CD4-positive, alpha-beta T cell treated with Interleukin-1 beta for 1 hour (primary cell): ENCODE results near the gene ME1.

ENCODE experiments used
- DNase-seq, 2 donors: peaks; one replicate each; pipeline ENCODE4 v3.0.0-alpha.2; 2020 to 2022

Gene ME1

DNA sequence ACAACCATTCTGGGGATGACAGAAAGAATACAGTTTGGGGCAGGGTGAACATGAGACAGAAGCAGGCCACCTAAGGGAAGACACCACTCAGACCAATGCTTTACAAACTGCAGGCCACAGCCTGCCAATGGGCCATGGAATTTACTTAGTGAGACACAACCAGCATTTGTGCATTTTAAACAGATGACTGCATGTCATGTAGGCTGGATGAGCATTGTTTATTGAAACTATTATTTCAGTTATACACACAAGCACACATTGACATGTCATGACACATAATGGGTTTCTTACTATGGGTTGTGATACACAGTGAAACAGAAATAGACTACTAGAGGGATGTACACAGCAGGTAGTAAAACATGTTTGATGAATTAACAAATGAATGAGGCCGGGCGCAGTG, 245.8 kb downstream of the ME1 start:
- DNase-seq, result no peak

DNA sequence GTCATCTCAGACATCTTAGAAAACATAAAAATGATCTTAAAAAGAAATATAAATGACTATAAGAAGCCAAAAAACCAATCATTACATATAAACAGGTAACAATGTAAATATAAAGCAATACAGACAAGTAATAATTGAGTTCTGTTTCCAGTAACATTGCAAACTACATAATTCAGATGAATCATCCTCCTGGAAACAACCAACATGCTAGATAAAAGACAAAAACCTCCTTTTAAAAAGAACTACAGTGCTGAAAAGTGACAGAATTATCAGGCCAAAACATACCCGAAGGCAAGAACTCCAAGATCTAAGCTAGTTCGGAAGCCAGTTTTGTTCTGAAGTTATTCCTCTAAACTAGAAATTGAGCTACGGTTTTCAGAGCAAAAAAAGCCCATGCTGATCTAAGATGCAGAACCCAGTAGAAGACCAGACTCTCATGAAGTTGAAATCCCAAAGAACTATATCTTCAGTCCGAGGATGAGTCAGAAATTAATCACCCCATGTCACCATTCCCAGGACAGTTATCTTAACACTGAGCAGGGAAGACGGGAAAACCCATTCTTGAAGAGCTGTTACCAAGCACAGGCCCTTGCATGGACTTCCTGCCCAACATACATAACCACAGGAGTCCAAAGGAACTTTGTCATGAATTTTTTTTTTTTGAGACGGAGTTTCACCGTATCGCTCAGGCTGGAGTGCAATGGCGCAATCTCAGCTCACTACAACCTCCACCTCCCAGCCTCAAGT, 247.6 kb downstream of the ME1 start:
- no peak for DNase-seq

DNA sequence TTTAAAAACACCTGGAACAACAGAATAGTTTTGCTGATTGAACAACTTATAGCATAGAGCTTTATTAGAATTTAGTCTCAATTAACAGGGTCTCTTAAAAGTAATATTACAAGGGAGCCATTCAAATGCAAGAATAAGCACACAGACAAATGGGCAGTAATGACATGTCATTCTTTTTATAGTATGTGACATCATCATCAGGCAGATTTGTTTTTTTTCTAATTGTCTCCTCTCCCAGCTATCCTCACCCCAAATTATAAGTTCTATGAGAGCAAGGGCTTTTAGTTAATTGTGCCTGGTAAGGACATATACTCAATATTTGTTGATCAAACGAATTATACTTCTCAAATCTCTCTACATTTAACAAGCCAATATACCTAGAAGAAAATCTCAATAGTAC, 248.7 kb downstream of the ME1 start:
- DNase-seq, result no peak

DNA sequence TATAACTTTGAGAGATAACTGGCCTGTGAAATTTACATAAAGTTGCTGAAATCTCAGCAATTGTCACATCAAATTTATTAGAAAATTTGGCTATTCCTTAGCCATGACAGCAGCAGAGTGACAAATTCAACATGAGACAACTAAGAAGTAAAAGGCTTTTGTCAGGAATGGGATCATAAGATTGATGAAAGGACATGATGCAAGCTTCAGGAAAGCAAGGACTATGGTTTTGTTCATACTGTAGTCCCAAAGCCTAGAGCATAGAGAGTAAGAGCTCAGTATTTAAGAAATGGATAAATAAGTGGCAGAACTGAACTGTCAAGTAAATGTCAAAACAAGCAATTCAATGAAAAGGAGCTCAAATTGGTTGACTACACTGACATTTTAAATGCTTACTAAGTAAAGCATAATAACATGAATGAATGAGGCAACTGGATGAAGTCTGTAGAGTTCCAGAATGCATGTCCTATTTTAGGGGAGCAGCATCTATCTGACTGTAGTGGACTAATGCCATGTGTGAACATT, 250.4 kb downstream of the ME1 start:
- DNase-seq, result no peak

DNA sequence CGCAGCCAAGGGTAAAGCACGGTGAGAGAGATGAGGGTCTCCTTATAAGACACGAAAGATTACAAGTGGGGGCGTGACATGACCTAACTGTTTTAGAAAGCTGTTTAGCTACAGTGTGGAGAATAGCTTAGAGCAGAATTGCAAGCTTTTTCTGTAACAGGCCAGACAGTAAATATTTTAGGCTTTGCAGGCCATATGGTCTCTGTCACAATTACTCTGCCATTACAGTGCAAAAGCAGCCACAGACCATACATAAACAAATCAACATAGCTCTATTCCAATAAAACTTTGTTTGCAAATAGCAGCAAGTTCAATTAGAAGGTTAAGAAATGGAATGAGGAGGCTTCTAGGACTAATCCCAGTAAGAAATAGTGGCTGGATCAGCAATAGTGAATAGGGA, 254.6 kb downstream of the ME1 start:
- DNase-seq, result no peak

DNA sequence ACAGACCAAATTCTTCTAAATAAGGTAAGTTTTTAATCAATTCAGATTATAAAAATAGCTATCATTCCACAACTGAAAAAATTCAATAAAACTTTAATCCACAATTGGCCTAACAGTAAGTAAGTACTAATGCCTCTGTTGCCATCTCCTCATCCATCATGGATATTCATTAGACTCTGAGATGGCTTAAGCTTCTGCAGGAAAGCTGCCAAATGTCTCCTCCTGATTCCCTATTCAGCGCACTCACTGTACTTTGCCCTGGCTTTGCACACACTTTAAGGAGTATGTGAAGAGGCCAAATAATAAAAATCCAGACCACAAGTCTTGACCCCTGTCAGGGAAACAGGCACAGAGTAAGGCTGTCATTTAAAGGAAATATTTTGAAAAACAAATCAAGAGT, 261.3 kb downstream of the ME1 start:
- DNase-seq, result no peak

DNA sequence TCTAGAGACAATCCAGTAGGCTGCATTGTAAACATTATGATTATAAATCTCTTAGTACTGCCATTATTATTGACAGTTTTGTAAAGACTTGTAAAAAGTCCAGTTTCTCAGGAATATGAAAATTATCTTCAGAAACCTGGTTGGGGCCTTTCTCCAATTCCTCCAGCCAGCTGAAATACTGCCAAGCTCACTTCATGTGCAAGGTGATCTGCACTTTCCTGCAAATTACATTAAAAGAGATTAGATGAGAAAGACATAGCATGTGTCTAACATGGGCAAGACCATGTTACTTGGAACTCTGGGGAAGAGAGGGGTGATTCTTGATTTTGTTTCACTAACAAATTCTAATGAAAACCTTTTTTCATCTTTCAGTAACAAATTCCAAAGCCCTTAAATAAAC, 261.7 kb downstream of the ME1 start:
- DNase-seq, result no peak

DNA sequence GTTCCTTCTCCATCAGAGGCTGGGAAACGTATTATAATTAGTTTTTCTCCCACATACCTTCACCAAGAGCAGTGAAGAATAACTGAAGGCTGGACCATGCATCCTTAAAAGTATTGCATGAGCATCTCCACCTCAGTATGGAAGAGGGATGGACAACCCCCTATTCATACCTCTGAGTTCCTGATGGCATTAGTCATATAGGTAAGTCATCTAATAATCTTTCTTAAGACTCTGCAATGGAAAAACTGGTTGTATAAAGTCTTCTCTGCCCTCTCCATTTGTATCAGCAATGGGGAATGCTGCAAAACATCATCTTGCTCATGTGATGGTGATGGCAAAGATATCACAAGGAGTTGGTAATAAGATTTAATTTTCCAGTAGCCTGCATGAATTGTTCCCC, 262.3 kb downstream of the ME1 start:
- no peak for DNase-seq

DNA sequence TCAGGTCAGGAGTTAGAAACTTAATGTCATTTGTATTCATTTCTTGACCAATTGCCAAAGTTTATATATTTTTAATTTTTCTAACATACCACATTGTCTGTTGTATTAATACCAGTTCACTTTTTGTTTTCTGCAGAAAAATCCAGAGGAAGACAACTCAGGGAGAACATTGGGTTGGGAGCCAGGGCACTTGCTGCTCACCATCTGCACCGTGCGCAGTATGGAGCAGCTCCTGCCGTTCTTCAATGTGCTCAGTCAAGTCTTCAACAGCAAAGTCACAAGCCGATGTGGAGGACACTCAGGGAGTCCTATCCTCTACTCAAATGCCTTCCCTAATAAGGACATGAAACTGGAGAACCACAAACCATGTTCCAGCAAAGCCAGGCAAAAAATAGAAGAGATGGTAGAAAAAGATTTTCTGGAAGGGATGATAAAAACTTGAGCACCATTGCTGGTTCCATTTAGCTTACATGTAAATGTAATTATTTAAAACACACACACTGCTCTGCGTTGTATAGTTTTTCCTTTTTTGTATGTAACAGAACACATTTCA, 263.0 kb downstream of the ME1 start:
- DNase-seq, result no peak
